Stimulated activated naive CD8-positive, alpha-beta T cell treated with anti-CD3 and anti-CD28 coated beads, Interleukin-15, Interleukin-2, amounts not matched to agents 100 U/mL and 50 U/mL, for 24 hours (primary cell): Measurements from ENCODE around the gene OR10G6.
"Not testable (repeated sequence)": the region's sequence is repeated elsewhere in the genome, so short reads cannot be mapped to it uniquely, and the experiment has no call there.

Experiments used
- ATAC-seq: fragments of 150-1000 bp; cut with Tn5 transposase; one replicate; pipeline ENCODE4 v1.10.0; 2021
- DNase-seq: peaks from one replicate; pipeline ENCODE4 v3.0.0; 2021

OR10G6 gene, protein sequence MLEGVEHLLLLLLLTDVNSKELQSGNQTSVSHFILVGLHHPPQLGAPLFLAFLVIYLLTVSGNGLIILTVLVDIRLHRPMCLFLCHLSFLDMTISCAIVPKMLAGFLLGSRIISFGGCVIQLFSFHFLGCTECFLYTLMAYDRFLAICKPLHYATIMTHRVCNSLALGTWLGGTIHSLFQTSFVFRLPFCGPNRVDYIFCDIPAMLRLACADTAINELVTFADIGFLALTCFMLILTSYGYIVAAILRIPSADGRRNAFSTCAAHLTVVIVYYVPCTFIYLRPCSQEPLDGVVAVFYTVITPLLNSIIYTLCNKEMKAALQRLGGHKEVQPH

DNA sequence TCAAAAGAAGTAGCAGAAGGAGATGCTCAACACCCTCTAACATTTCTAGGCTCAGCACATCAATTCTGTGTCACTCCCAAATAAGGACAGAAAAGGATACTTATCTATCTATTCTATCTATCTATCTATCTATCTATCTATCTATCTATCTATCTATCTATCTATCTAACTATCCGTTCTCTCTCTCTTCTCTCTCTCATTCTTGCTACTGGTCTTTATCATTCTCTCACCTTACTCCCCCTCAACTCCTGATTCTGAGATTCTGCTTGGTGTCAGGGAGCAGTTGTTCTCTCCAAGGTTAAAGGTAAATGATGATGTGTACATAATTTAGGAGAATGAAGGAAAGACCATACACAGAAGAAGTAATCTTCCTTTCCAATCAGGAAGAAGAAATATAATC, at the start of gene OR10G6:
Gene OR10G6, minus strand, starts transcription at position 43 of the 400 bp plus-strand sequence. Its CDS starts 0 bp downstream, at position 43.
- ATAC-seq = no peak
- DNase-seq = no peak

DNA sequence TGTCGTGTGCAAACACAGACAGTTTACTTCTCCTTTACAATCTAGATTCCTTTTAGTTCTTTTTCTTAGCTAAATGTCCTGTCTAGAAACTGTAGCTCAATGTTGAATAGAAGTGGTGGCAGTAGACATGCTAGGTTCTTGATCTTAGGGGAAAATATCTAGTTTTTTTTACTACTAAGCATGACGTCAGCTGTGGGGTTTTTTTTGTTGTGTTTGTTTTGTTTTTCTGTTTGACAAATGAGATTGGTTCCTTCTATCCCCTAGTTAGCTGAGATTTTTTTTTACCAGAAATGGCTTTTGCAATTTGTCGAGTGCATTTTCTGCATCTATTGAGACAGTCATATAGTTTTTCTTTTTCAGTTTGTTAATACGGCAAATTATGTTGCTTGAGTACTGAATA, 48.5 kb upstream of the OR10G6 start:
- ATAC-seq (no peak), DNase-seq (no peak)

DNA sequence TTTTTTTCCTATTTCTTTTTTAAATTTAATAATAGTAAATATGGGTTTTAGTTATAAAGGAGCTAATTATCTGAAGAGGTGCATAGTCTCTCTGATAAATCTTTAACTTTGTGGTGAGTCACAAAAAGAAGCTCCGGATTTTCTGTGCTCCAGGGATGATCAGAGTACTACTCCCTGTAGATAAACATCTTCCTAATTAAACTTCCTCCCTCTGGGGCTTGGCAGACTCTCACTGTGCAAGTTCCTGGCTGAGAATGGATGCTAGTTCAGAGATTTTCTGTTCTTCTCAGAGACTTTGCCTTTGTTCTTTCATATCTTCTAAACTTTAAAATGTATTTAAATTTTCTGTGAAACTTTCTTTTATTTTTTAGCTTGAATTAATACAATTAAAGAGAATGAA, 46.3 kb upstream of the OR10G6 start, which contains the start of gene OR10G7:
Gene OR10G7, minus strand, starts transcription at position 72 of the 400 bp plus-strand sequence. CDS start 2,324 bp downstream, outside the sequence.
- DNase-seq (no peak), ATAC-seq (no peak)

DNA sequence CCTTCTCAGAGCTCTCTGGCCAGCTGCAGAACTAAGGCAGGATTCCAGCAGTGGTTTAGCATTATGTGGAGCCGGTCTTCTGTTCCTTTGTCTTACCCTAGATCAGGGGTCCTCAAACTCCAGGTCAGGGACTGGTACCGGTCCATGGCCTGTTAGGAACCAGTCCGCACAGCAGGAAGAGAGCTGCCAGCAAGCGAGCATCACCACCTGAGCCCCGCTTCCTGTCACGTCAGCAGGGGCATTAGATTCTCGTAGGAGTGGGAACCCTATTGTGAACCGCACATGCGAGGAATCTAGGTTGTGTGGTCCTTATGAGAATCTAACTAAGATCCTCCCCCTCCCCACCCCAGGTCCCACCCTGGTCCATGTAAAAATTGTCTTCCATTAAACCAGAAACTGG, 44.6 kb upstream of the OR10G6 start:
- DNase-seq (no peak), ATAC-seq (no peak)

DNA sequence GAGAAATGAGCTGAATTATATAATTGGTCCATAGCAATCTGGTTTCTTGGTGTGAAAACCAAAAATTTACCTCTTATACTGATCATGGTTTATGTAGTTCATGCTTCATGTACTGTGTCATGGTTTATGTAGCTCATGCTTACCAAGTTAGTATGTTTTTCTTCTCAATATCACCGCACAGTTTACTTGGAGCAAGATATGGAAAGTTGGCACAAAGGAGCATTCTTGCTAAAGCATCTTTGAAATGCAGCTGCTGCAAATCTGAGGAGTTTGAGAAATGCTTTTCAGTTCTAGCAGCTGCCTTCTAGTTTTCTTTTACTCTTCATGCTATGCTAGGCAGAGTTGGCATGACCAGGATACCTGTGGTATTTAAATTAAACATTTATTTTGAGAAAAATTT, 41.7 kb upstream of the OR10G6 start:
- DNase-seq = no peak
- ATAC-seq = no peak

DNA sequence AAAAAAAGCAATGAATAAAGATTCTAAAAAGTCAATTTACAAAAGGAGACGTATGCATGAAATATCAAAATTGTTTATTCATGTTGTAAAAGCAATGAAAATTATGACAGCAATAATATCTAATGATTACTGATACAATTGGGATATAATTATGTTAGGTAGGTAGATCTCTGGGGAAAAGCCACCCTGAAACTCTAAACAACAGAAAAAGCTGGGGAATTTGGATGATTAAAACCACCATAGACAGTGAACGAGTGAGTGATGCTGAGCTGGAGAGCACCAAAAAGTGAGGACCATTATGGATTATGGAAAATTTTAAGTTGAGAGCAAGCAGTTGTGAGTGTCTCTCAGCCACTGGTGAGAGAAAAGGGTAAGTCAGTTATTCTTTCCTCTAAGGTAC, 31.5 kb upstream of the OR10G6 start, which contains the start of gene OR10G8:
Gene OR10G8, plus strand, starts transcription at position 301 of the 400 bp plus-strand sequence. CDS start 2,825 bp downstream, outside the sequence.
- ATAC-seq = no peak
- no peak for DNase-seq

DNA sequence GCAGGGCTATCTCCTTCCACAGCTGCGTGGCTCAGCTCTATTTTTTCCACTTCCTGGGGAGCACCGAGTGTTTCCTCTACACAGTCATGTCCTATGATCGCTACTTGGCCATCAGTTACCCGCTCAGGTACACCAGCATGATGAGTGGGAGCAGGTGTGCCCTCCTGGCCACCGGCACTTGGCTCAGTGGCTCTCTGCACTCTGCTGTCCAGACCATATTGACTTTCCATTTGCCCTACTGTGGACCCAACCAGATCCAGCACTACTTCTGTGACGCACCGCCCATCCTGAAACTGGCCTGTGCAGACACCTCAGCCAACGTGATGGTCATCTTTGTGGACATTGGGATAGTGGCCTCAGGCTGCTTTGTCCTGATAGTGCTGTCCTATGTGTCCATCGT, 20.9 kb upstream of the OR10G6 start:
- DNase-seq, ATAC-seq: not testable (repeated sequence)

DNA sequence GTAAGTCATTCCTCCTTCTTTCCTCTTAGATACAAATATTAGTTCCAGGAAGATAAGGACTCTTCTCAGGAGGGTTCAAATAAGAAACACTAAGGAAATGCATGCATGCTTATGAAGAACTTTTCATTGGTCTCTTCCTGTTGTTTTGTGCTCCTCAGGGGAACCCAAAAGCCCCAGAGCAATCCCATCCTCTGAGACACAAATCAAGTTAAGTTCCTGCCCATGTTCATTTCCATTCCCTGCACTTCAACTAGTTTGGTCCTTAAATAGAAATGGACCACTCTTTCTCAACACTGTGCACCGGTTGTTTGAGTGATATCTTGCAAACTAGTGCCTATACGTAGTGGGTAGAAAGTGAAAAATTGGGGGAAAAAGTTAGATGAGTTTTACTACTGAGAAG, 17.7 kb upstream of the OR10G6 start, which contains the start of gene OR10G4:
Gene OR10G4, plus strand, starts transcription at position 301 of the 400 bp plus-strand sequence. CDS start 2,578 bp downstream, outside the sequence.
- ATAC-seq (no peak), DNase-seq (no peak)

DNA sequence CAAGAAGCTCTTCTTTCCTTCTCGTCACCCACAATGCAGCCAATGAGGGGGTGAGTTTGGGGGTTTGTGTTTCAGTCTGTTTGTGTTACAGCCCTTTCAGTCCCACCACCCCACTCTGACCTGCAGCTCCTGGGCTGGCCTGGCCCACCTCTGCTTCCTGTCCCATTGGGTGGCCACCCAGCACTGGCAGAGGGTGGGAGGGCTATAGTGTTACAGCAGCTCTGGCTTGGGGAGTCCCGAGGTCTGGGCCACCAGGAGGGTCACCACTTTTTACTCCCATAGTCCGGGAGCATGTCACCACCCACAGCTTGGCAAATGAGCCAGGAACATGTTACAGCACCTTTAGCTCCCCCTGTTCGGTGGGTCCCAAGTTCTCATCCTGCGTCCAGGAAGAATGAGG, 15.7 kb downstream of the OR10G6 start:
- no peak for ATAC-seq
- no peak for DNase-seq

DNA sequence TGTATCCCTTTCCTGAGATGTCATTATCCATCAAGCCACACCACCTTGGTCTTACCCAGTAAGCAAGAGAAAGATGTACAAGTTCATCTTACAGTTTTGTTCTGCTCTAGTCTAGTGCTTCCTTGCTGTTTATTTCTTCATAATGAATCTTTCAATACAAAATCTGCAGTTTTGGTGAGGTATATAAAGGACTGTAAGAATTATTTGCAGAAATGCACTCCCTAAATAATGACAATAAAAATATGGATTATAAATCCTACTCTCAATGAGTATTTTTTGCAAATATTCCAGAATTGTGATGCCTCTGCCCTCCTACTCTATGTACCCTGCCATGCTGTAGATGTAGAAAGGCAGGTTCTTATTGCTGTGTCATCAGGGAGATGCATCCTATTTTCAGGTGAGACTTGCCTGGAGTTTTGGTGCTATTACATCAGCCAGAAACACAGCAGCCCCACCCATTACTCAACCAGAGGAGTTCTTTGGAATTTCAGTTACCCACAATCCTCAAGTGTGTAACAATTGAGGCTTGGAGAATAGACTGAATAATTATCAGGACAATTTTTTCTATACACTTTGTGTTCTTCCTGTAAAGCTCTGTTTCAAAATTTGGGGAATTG, 17.1 kb downstream of the OR10G6 start, which contains the start of gene OR10S1:
Gene OR10S1, minus strand, starts transcription at position 51 of the 617 bp plus-strand sequence. CDS start 117 bp downstream, outside the sequence.
- ATAC-seq (no peak), DNase-seq (no peak)

DNA sequence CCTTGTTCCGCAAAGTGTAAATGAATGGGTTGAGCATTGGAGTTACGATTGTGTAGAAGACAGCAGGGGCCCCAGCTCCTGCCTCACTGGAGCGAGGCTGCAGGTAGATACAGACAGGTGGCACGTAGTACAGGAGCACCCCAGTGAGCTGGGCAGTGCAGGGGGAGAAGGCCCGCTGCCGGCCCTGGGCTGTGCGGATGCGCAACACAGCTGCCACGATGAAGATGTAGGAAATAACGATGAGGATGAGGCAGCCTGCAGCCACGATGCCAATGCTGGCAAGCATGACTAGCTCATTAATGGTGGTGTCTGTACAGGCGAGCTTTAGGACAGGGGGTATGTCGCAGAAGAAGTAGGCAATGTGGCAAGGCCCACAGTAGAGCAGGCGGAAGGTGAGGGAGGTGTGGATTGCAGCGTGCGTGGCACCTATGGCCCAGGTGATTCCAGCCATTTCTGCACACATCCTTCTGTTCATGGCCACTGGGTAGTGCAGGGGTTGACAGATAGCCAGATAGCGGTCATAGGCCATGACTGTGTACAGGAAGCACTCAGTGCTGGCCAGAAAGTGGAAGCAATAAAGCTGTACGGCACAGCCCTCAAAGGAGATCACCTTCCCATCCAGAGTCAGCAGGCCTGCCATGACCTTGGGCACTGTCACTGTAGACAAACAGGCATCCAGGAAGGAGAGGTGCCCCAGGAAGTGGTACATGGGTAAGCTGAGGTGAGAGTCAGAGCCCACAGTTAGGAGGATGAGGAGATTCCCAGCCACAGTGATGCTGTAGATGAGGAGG, 18.0 kb downstream of the OR10G6 start:
- no peak for ATAC-seq
- no peak for DNase-seq

DNA sequence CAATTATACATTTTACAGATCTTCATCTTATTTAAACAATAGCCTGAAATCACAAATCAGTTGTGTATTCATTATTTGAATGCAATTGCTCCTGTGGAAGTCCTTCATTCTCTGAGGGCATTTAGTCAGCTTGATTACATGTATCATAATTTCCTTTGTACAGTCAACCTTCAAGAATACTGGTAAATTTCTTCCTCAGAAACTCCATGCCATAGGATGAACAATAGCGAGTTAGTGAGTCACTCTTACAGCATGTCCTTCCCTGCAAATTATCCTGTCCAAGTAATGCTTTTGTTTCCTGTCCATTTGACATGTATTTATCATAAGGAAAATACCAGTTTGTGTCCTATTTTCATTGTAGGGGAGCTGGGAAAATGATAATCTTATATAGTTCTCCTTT, 21.1 kb downstream of the OR10G6 start:
- ATAC-seq = no peak
- DNase-seq = no peak

DNA sequence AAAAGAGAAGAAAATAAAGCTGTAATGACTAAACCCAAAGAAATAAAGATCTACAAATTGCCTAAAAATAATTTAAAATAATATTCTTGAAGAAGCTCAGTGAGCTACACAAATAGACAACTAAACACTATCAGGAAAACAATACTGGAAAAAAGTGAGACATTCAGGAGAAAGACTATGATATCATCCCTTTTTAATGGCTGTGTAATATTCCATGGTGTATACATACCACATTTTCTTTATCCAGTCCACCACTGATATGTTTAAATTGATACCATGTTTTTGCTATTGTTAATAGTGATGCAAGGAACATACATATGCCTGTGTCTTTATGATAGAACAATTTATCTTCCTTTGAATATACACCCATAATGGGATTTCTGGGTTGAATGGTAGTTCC, 38.2 kb downstream of the OR10G6 start:
- no peak for DNase-seq
- no peak for ATAC-seq

DNA sequence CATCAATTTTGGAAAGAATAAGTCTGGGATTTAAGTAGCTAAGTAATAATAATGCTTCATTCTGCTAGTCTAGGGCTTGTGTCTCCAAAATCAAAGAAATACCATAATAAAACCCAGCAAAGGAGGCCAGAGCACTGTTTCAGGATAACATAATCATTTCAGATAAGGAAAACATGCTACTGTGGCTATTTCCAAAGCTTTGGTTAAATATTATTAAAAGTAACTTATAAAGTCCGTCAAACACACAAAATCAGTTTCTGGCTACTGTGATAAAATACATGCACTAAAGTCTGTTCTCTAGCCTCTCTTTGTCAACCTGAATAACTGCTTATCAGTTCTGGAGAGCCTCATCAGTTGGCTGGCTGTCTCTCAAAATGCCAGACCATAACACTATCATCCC, 49.8 kb downstream of the OR10G6 start:
- DNase-seq (no peak), ATAC-seq (no peak)
